Transverse colon (tissue), 4 donors: ENCODE measurements around the gene TECTA.
"Not testable (repeated sequence)": the region's sequence is repeated elsewhere in the genome, so short reads cannot be mapped to it uniquely, and the experiment has no call there.

Source experiments
- CTCF ChIP-seq, 5 experiments: fragments of 200-600 bp in 3 of 5; fragments of 450-650 bp in 2 of 5; sonication (generic) in 3 of 5; IDR thresholded peaks; 1 replicate in 2 of 5; 2 replicates in 3 of 5; pipeline ENCODE4 v1.5.1; 2016 to 2017; ENCODE audit warnings: antibody characterized with exemption in 5 of 5, inconsistent platforms in 3 of 5, mild to moderate bottlenecking in 2 of 5, moderate library complexity in 1 of 5
- POLR2AphosphoS5 ChIP-seq, 3 donors: sonication (generic); formaldehyde crosslinking; IDR thresholded peaks; one replicate each; pipeline ENCODE4 v1.6.1; 2016; ENCODE audit warnings: antibody characterized with exemption in 3 of 3

GRCh38 chr11:121240001-121240400, 139.0 kb downstream of the TECTA start:
- not testable (repeated sequence) for TF ChIP-seq POLR2AphosphoS5, CTCF (IDR thresholded peaks at IDR 0.05)
